Measurements from ENCODE around the gene MACROD2.

- TF ChIP-seq YY1 (IDR thresholded peaks at IDR 0.05; ENCODE audit: insufficient read depth, insufficient read length), result no peak
- no peak for TF ChIP-seq ZNF274 (IDR thresholded peaks at IDR 0.05; ENCODE audit: low read depth, low read length)
These were observed 929.1 kb downstream of the MACROD2 start for GRCh38 chr20:14924433-14924832.
